ENCODE results near the gene LRP6. TPM values are rescaled to one million over a fixed set of nuclear protein-coding genes. Genes with fewer than 3 reads are reported as not detected.

LRP6 gene
- total RNA-seq, 4 donors from 2014 or later, result 4.3 to 18.7 (median 9.0) TPM

DNA sequence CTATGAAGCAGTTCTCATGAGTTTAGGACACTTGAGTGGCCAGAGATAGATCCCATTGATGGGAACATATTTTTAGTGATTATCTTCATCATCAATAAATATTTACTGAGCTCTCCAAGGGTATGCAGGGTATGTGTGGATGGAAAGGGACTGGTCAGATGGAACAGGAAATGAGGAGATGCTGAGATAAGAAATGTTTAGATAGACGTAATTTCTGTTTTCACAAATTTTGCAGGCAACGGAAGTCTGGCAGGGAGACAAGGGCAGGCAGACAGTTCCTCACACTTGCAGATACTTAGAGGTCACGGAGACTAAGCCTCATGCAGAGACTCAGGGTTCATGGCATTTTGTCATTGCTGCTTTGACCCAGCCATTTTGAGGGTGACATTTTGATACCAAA is 171.8 kb downstream of the LRP6 start:
- Histone ChIP-seq H3K4me3 (no peak overlapping the region), H3K9me3 (no peaks in the 10 kb centered on the region), H3K27ac (no peak overlapping the region), H3K36me3 (no peaks in the 10 kb centered on the region), H3K27me3 (peaks cover 0 to 20% (median 0%) of the 10 kb centered on the region in 4 donors), H3K4me1 (peaks cover 0 to 8% (median 0%) of the 10 kb centered on the region in 3 donors)
- WGBS, 2 donors, result 68 to 75% methylated on average over 3 of the region's 3 CpGs
- TF ChIP-seq POLR2A (IDR thresholded peaks at IDR 0.05), result no peak
- TF ChIP-seq, protein P1, sequence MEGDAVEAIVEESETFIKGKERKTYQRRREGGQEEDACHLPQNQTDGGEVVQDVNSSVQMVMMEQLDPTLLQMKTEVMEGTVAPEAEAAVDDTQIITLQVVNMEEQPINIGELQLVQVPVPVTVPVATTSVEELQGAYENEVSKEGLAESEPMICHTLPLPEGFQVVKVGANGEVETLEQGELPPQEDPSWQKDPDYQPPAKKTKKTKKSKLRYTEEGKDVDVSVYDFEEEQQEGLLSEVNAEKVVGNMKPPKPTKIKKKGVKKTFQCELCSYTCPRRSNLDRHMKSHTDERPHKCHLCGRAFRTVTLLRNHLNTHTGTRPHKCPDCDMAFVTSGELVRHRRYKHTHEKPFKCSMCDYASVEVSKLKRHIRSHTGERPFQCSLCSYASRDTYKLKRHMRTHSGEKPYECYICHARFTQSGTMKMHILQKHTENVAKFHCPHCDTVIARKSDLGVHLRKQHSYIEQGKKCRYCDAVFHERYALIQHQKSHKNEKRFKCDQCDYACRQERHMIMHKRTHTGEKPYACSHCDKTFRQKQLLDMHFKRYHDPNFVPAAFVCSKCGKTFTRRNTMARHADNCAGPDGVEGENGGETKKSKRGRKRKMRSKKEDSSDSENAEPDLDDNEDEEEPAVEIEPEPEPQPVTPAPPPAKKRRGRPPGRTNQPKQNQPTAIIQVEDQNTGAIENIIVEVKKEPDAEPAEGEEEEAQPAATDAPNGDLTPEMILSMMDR (IDR thresholded peaks at IDR 0.05), result no peak
- no peak for DNase-seq
- intact Hi-C loops (cut with DNase I), result no loop called here

DNA sequence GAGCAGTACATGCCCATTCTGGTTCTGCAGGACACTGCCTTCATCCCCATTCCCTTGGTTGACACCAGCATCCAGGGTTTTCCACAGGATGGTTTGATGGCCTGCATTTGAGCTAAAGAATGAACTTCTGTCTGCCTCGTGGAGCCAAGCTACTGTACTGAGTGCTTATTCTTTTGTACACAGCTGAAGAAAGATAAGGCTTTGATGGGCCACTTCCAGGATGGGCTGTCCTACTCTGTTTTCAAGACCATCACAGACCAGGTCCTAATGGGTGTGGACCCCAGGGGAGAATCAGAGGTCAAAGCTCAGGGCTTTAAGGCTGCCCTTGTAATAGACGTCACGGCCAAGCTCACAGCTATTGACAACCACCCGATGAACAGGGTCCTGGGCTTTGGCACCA is 172.4 kb downstream of the LRP6 start:
- no peaks in the 10 kb centered on the region for H3K36me3 ChIP-seq
- no peak for DNase-seq
- H3K27ac ChIP-seq, result no peak overlapping the region
- H3K27me3 ChIP-seq, result peaks cover 0 to 20% (median 0%) of the 10 kb centered on the region in 4 donors
- peaks cover 0 to 8% (median 0%) of the 10 kb centered on the region in 3 donors for H3K4me1 ChIP-seq
- H3K4me3 ChIP-seq, result no peak overlapping the region
- WGBS, 2 donors, result 90 to 92% methylated on average over 4 of the region's 4 CpGs
- TF ChIP-seq, protein P1 (IDR thresholded peaks at IDR 0.05), result no peak
- TF ChIP-seq POLR2A (IDR thresholded peaks at IDR 0.05), result no peak
- no peaks in the 10 kb centered on the region for H3K9me3 ChIP-seq
- intact Hi-C loops (cut with DNase I), result no loop called here

DNA sequence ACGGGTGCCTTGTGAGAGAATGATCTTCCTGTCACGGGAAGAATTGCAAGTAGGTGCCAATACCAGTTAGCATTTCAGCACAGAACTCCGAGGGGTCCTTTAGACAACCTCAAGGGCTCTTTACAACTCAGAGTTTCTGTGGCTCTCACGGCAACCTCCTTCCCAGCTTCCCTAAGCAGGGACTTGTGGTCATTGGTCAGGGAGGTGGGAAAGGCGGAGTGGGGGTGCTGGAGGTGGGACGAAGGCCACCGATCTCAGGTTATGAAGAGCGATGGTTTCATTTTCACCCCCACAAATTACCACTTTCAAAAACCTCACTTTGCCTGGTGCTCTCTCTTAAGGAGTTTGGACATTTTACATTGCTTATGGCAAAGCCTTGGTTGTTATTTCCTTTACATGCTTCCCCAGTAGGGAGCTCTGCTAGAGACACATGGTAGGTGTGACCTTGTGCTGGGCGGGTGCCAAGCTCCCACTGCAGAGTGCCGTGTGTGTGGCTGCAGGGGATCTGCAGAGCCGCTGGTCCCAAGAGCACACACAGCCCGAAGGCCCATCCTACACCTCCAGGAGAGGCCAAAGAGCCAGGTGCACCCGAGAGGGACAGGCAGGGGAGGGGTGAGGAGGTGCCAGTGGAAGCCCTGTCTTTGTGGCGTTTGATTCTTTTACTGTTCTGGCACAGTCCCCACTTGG is 174.7 kb downstream of the LRP6 start:
- no peaks in the 10 kb centered on the region for H3K36me3 ChIP-seq
- peaks cover 0 to 20% (median 0%) of the 10 kb centered on the region in 4 donors for H3K27me3 ChIP-seq
- 73 to 92% methylated on average over 8 to 10 of the region's 14 CpGs for WGBS, 2 donors
- TF ChIP-seq POLR2A (IDR thresholded peaks at IDR 0.05), result no peak
- TF ChIP-seq, protein P1 (IDR thresholded peaks at IDR 0.05), result no peak
- H3K9me3 ChIP-seq, result no peaks in the 10 kb centered on the region
- peaks cover 0 to 8% (median 0%) of the 10 kb centered on the region in 3 donors for H3K4me1 ChIP-seq
- no peak overlapping the region for H3K27ac ChIP-seq
- DNase-seq, result no peak
- intact Hi-C loops (cut with DNase I), result no loop called here
- H3K4me3 ChIP-seq, result no peak overlapping the region

DNA sequence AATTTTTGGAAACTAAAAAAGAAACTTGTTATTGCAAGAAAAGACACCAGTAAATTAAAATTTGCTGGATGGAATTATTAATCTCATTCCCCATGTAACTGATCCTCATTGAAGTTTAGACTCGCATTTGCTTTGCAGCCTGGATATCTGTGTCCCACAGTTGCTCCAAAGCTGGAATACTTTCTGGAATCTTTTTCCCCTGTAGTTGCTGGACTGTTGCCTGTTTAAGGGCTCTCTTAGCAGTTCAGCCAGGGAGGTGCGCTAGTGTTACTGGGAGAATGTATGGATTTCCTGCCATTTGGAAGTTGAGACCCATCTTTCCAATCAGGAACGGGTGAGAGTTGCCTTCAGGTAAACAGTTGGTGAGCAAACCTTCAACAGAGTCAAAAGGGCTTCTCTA is 175.8 kb downstream of the LRP6 start:
- H3K9me3 ChIP-seq, result no peaks in the 10 kb centered on the region
- H3K36me3 ChIP-seq, result no peaks in the 10 kb centered on the region
- intact Hi-C loops (cut with DNase I), result no loop called here
- no peak overlapping the region for H3K27ac ChIP-seq
- 63 to 77% methylated on average over 3 of the region's 3 CpGs for WGBS, 2 donors
- peaks cover 0 to 8% (median 0%) of the 10 kb centered on the region in 3 donors for H3K4me1 ChIP-seq
- H3K4me3 ChIP-seq, result no peak overlapping the region
- no peak for DNase-seq
- peaks cover 0 to 20% (median 0%) of the 10 kb centered on the region in 4 donors for H3K27me3 ChIP-seq
- TF ChIP-seq, protein P1 (IDR thresholded peaks at IDR 0.05), result no peak
- TF ChIP-seq POLR2A (IDR thresholded peaks at IDR 0.05), result no peak

DNA sequence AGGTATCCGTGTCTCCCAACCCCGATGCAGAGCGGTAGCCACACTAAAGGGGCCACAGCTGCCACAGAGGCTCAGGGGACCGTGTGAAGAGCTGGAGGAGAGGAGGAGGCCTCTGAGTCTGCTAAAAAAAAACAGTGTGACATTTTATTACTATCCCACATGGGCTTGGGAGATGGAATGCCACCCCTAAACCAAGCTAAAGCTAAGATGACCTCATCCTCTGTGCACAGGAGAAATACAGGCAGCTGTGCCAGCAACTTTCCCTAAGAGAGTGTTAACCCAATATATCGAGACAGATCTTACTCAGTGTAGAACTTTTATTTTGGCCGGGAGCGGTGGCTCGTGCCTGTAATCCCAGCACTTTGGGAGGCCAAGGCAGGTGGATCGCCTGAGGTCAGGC is 178.1 kb downstream of the LRP6 start:
- Histone ChIP-seq H3K4me3 (no peak overlapping the region), H3K27ac (no peak overlapping the region), H3K27me3 (peaks cover 0 to 20% (median 0%) of the 10 kb centered on the region in 4 donors), H3K9me3 (no peaks in the 10 kb centered on the region), H3K4me1 (peaks cover 0 to 8% (median 0%) of the 10 kb centered on the region in 3 donors), H3K36me3 (no peaks in the 10 kb centered on the region)
- no peak for DNase-seq
- TF ChIP-seq POLR2A (IDR thresholded peaks at IDR 0.05), result no peak
- TF ChIP-seq, protein P1 (IDR thresholded peaks at IDR 0.05), result no peak
- intact Hi-C loops (cut with DNase I), result loop anchor here (10.0 kb wide), 1 partner anchor 246 kb away; no protein-coding TSS in a partner anchor
- 49 to 93% methylated on average over 2 to 6 of the region's 9 CpGs for WGBS, 2 donors
